Endothelial cell of umbilical vein (primary cell): ENCODE measurements around the gene SYT6. TPM values are rescaled to one million over a fixed set of nuclear protein-coding genes. Genes with fewer than 3 reads are reported as not detected.

ENCODE experiments used
- BruUV-seq: library from RNA; stranded (reverse); fragments of 400-500 nt; replicated peaks from 2 replicates; lab custom pipeline; 2021; lab: Mats Ljungman, UMichigan
- CTCF ChIA-PET: fragments of 300-600, 350-600 bp; sonication (Branson Sonifier 250); formaldehyde crosslinking; loops from one replicate; lab custom pipeline; 2021; ENCODE audit warnings: antibody characterized with exemption, inconsistent platforms; lab: Charles Lee
- POLR2A ChIA-PET: fragments of 300-600, 350-600 bp; sonication (Branson Sonifier 250); formaldehyde crosslinking; loops from one replicate; lab custom pipeline; 2021; ENCODE audit warnings: antibody characterized with exemption, inconsistent platforms; lab: Charles Lee
- DNase-seq: peaks from one replicate; pipeline ENCODE4 v3.0.0-alpha.2; 2011; ENCODE audit warnings: low read depth, low spot score
- FAIRE-seq: peaks from 2 replicates; lab custom pipeline; 2011; peaks lifted over from hg19 to GRCh38; lab: Jason Lieb, UNC
- H2AFZ ChIP-seq: 2 replicates; pipeline ENCODE4 v1.6.0; 2012; ENCODE audit warnings: low read depth, low read length, control low read depth, inconsistent platforms
- H3K27ac ChIP-seq: 2 replicates; pipeline ENCODE4 v1.5.1; 2011; ENCODE audit warnings: low read depth, mild to moderate bottlenecking, control low read depth, low read length, moderate library complexity; ENCODE audit not compliant: insufficient read depth
- H3K27me3 ChIP-seq, 2 experiments: 2 replicates each; pipeline versions ENCODE4 v1.6.0 to v1.6.1; 2011; ENCODE audit warnings: low read length in 2 of 2, mixed read lengths in 1 of 2; ENCODE audit not compliant: control insufficient read depth in 2 of 2, insufficient read depth in 2 of 2
- H3K36me3 ChIP-seq, 2 experiments: 2 replicates in 1 of 2; 3 replicates in 1 of 2; pipeline ENCODE4 v1.5.1; 2011; ENCODE audit warnings: low read length in 2 of 2, mild to moderate bottlenecking in 1 of 2, moderate library complexity in 1 of 2; ENCODE audit not compliant: control insufficient read depth in 2 of 2, insufficient read depth in 2 of 2; ENCODE audit errors: extremely low read depth in 1 of 2
- H3K4me1 ChIP-seq: 3 replicates; pipeline ENCODE4 v1.5.1; 2011; ENCODE audit warnings: mild to moderate bottlenecking, low read length; ENCODE audit not compliant: control insufficient read depth, insufficient read depth; ENCODE audit errors: extremely low read depth
- H3K4me2 ChIP-seq: 2 replicates; pipeline ENCODE4 v1.6.1; 2011; ENCODE audit warnings: low read length, control low read depth, mixed read lengths; ENCODE audit not compliant: insufficient read depth
- H3K4me3 ChIP-seq, 3 experiments: fragments of 200-600 bp in 1 of 3; sonication (generic), shearing (Covaris generic) in 1 of 3; replicated peaks in 1 of 3; 2 replicates each; pipeline ENCODE4 v1.5.1; 2011 to 2016; ENCODE audit warnings: control low read depth in 3 of 3, low read length in 3 of 3, mild to moderate bottlenecking in 2 of 3, inconsistent platforms in 1 of 3, low read depth in 1 of 3, moderate library complexity in 1 of 3; ENCODE audit not compliant: insufficient read depth in 1 of 3
- H3K79me2 ChIP-seq: 2 replicates; pipeline ENCODE4 v1.6.0; 2012; ENCODE audit warnings: low read length, inconsistent platforms; ENCODE audit not compliant: control insufficient read depth, insufficient read depth
- H3K9ac ChIP-seq: replicated peaks from 2 replicates; pipeline ENCODE3; 2011; ENCODE audit warnings: low read length, control low read depth; ENCODE audit not compliant: insufficient read depth; ENCODE audit errors: extremely low read depth
- H3K9me1 ChIP-seq: replicated peaks from 3 replicates; pipeline ENCODE4 v1.6.0; 2011; ENCODE audit warnings: mild to moderate bottlenecking, low read length; ENCODE audit not compliant: control insufficient read depth, insufficient read depth; ENCODE audit errors: extremely low read depth
- H3K9me3 ChIP-seq: replicated peaks from 2 replicates; pipeline ENCODE4 v1.5.1; 2012; ENCODE audit warnings: low read length, inconsistent platforms; ENCODE audit not compliant: control insufficient read depth, insufficient read depth
- H4K20me1 ChIP-seq: replicated peaks from 2 replicates; pipeline ENCODE3; 2011; ENCODE audit warnings: mild to moderate bottlenecking, low read length; ENCODE audit not compliant: control insufficient read depth, insufficient read depth; ENCODE audit errors: extremely low read depth
- EZH2 ChIP-seq: IDR thresholded peaks from 2 replicates; pipeline ENCODE4 v1.6.1; 2012; ENCODE audit warnings: borderline replicate concordance, low read depth, mild to moderate bottlenecking, moderate library complexity, low read length, inconsistent platforms; ENCODE audit not compliant: severe bottlenecking
- FOS ChIP-seq: IDR thresholded peaks from 2 replicates; pipeline ENCODE4 v1.6.1; 2011; ENCODE audit warnings: mild to moderate bottlenecking, low read length, moderate library complexity, borderline replicate concordance; ENCODE audit not compliant: insufficient read depth
- GATA2 ChIP-seq: IDR thresholded peaks from 2 replicates; pipeline ENCODE4 v1.7.0; 2011; ENCODE audit warnings: low read depth, mild to moderate bottlenecking, moderate library complexity, mixed read lengths, low read length; ENCODE audit not compliant: insufficient read length, insufficient read depth
- JUN ChIP-seq: IDR thresholded peaks from 2 replicates; pipeline ENCODE4 v1.6.1; 2011; ENCODE audit warnings: borderline replicate concordance, low read depth; ENCODE audit not compliant: insufficient read length, insufficient read depth
- MAX ChIP-seq: IDR thresholded peaks from 2 replicates; pipeline ENCODE4 v1.6.1; 2011; ENCODE audit not compliant: insufficient read depth, insufficient read length
- MYC ChIP-seq: IDR thresholded peaks from one replicate; pipeline ENCODE4 v1.6.1; 2011; ENCODE audit warnings: mild to moderate bottlenecking, low read depth, low read length
- POLR2A ChIP-seq: IDR thresholded peaks from 2 replicates; pipeline ENCODE4 v1.6.1; 2012; ENCODE audit warnings: low read depth, mild to moderate bottlenecking, control low read depth, low read length
- POLR2AphosphoS5 ChIP-seq: IDR thresholded peaks from 2 replicates; pipeline ENCODE4 v1.6.1; 2012; ENCODE audit warnings: low read depth, mild to moderate bottlenecking, control low read depth, low read length, moderate library complexity; ENCODE audit not compliant: insufficient read depth
- dilution Hi-C: fragments of 300-500 bp; cut with MboI; formaldehyde crosslinking; loops from one replicate; pipeline ENCODE4 v1.15.0; 2019; ENCODE audit warnings: low sequenced_read_pairs; ENCODE audit not compliant: extremely low pct_ligation_motif_present
- intact Hi-C: fragments of 100-400 bp; cut with micrococcal nuclease; formaldehyde crosslinking; loops from one replicate; pipeline ENCODE4 v1.10.0; 2022
- polyA plus RNA-seq, 4 experiments: library from polyadenylated mRNA; depleted of rRNA in 3 of 4; stranded (reverse) in 3 of 4; unstranded in 1 of 4; fragments of >200 nt; gene quantifications; 2 replicates each; pipeline versions ENCODE4 v1.2.1 to v1.2.3, GENCODE V29; 2011 to 2012; ENCODE audit warnings: missing spikeins in 1 of 4
- total RNA-seq: library from RNA; stranded (reverse); gene quantifications from 2 replicates; pipeline ENCODE4 v1.2.3, GENCODE V29; 2021
- TF ChIP-seq, protein P1 (sequence below), 2 donors: IDR thresholded peaks; 1 replicate in 1 of 2; 2 replicates in 1 of 2; pipeline ENCODE4 v1.5.1; 2011; ENCODE audit warnings: low read length in 2 of 2, mild to moderate bottlenecking in 2 of 2, moderate library complexity in 2 of 2, control low read depth in 1 of 2, inconsistent platforms in 1 of 2, low read depth in 1 of 2; ENCODE audit not compliant: insufficient read depth in 1 of 2; ENCODE audit errors: extremely low read depth in 1 of 2

The SYT6 gene
- total and polyA plus RNA-seq, 2 donors (not counting 3 experiments of a cell fraction or from before 2014, with no cell fraction given): 0.04 TPM; not detected in 1

DNA sequence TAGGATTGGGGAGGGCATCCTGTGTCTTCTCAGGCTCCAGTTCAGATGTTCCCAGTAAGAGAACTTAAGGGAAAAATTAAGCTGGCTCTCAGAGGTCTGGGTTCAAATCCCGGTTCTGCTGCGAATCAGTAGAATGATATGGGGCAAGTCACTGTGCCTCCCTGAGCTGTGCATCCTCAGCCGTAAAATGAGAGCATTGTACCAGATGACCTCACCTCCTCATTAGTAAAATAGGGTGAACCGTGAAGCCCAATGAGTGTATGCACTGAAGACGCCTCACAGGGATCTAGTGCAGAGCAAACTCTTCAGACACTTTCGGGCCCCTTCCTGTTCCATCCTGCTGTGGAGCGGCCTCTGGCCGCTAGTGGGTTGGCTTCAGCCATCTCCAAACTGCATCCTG lies 36.0 kb downstream of the SYT6 start:
- no peak overlapping the region for H3K27ac ChIP-seq
- FAIRE-seq: no peak
- dilution Hi-C loops (no loop called here), intact Hi-C loops (no loop called here)
- no peaks in the 10 kb centered on the region for H3K27me3 ChIP-seq
- H3K4me2 ChIP-seq: no peak overlapping the region
- POLR2A ChIA-PET: no interaction called here
- H3K9me1 ChIP-seq: no peaks in the 10 kb centered on the region
- H3K9me3 ChIP-seq: no peaks in the 10 kb centered on the region
- H3K4me1 ChIP-seq: no peaks in the 10 kb centered on the region
- no peak for DNase-seq
- H3K4me3 ChIP-seq: no peak overlapping the region
- H3K36me3 ChIP-seq: no peaks in the 10 kb centered on the region
- no peak for TF ChIP-seq MYC
- TF ChIP-seq EZH2: no peak
- no peak for TF ChIP-seq JUN
- TF ChIP-seq FOS: no peak
- TF ChIP-seq, protein P1, sequence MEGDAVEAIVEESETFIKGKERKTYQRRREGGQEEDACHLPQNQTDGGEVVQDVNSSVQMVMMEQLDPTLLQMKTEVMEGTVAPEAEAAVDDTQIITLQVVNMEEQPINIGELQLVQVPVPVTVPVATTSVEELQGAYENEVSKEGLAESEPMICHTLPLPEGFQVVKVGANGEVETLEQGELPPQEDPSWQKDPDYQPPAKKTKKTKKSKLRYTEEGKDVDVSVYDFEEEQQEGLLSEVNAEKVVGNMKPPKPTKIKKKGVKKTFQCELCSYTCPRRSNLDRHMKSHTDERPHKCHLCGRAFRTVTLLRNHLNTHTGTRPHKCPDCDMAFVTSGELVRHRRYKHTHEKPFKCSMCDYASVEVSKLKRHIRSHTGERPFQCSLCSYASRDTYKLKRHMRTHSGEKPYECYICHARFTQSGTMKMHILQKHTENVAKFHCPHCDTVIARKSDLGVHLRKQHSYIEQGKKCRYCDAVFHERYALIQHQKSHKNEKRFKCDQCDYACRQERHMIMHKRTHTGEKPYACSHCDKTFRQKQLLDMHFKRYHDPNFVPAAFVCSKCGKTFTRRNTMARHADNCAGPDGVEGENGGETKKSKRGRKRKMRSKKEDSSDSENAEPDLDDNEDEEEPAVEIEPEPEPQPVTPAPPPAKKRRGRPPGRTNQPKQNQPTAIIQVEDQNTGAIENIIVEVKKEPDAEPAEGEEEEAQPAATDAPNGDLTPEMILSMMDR (IDR thresholded peaks at IDR 0.05; ENCODE audit: extremely low read depth in 1 of 2, insufficient read depth in 1 of 2, low read depth in 1 of 2, low read length in 2 of 2): no peak
- TF ChIP-seq MAX: no peak
- TF ChIP-seq POLR2A: no peak
- no peak for TF ChIP-seq GATA2
- no peak for TF ChIP-seq POLR2AphosphoS5
- BruUV-seq: no TSS peak
- H4K20me1 ChIP-seq: no peaks in the 10 kb centered on the region
- no peak overlapping the region for H2AFZ ChIP-seq
- CTCF ChIA-PET: no interaction called here
- no peak overlapping the region for H3K9ac ChIP-seq
- no peaks in the 10 kb centered on the region for H3K79me2 ChIP-seq
